Esophagus muscularis mucosa (tissue), 4 donors: ENCODE results near the gene DCDC2C. TPM values are rescaled to one million over a fixed set of nuclear protein-coding genes. Genes with fewer than 3 reads are reported as not detected.

ENCODE experiments used
- DNase-seq: peaks from one replicate; pipeline ENCODE4 v3.0.0-alpha.2; 2017; ENCODE audit errors: extremely low spot score
- H3K27ac ChIP-seq, 4 donors: fragments of 200-600 bp; sonication (generic); replicated peaks in 1 of 4; 1 replicate in 3 of 4; 2 replicates in 1 of 4; pipeline ENCODE4 v1.5.1; 2016 to 2019; ENCODE audit warnings: mild to moderate bottlenecking in 1 of 4
- H3K27me3 ChIP-seq, 4 donors: fragments of 200-600 bp; sonication (generic); one replicate each; pipeline versions ENCODE4 v1.5.1 to v1.6.0; 2016 to 2019
- H3K36me3 ChIP-seq, 4 donors: fragments of 200-600 bp; sonication (generic); one replicate each; pipeline ENCODE4 v1.5.1; 2016 to 2019
- H3K4me1 ChIP-seq, 4 donors: fragments of 200-600 bp; sonication (generic); one replicate each; pipeline ENCODE4 v1.5.1; 2016 to 2019
- H3K4me3 ChIP-seq, 4 donors: fragments of 200-600 bp; sonication (generic); 1 replicate in 2 of 4; 2 replicates in 2 of 4; pipeline ENCODE4 v1.5.1; 2016 to 2019; ENCODE audit warnings: mild to moderate bottlenecking in 4 of 4, moderate library complexity in 1 of 4
- H3K9me3 ChIP-seq, 4 donors: fragments of 200-600 bp; sonication (generic); 1 replicate in 3 of 4; 2 replicates in 1 of 4; pipeline ENCODE4 v1.5.1; 2016 to 2019
- CTCF ChIP-seq, 3 experiments: fragments of 200-600 bp in 2 of 3; fragments of 450-650 bp in 1 of 3; sonication (generic) in 2 of 3; IDR thresholded peaks; one replicate each; pipeline ENCODE4 v1.5.1; 2017 to 2019; ENCODE audit warnings: antibody characterized with exemption in 3 of 3, mild to moderate bottlenecking in 2 of 3, moderate library complexity in 1 of 3
- EP300 ChIP-seq: sonication (generic); formaldehyde crosslinking; IDR thresholded peaks from one replicate; pipeline ENCODE4 v1.6.1; 2017; ENCODE audit warnings: antibody characterized with exemption
- POLR2A ChIP-seq: fragments of 450-650 bp; IDR thresholded peaks from one replicate; pipeline ENCODE4 v1.6.1; 2017; ENCODE audit warnings: antibody characterized with exemption, moderate library complexity, mild to moderate bottlenecking, low read depth
- POLR2AphosphoS5 ChIP-seq, 2 donors: sonication (generic); formaldehyde crosslinking; IDR thresholded peaks; one replicate each; pipeline ENCODE4 v1.6.1; 2017; ENCODE audit warnings: antibody characterized with exemption in 2 of 2
- WGBS: methylation state at CpG from one replicate; pipeline ENCODE4 v1.1.5; 2018; 5-methylcytosine and 5-hydroxymethylcytosine counted together
- intact Hi-C: fragments of 100-400 bp; cut with DNase I; formaldehyde crosslinking; loops from one replicate; pipeline ENCODE4 v1.15.1; 2023
- total RNA-seq, 4 donors: library from RNA; depleted of rRNA; stranded (reverse); fragments of >200 nt; gene quantifications; one replicate each; pipeline versions ENCODE4 v1.1.0 to v1.2.1, GENCODE V29; 2016

Gene DCDC2C
- total RNA-seq, 4 donors from 2014 or later = 0.83 TPM; not detected in 3

- intact Hi-C loops = no loop called here
Measured at GRCh38 chr2:3848776-3849175, 145.4 kb downstream of the DCDC2C start.

DNA sequence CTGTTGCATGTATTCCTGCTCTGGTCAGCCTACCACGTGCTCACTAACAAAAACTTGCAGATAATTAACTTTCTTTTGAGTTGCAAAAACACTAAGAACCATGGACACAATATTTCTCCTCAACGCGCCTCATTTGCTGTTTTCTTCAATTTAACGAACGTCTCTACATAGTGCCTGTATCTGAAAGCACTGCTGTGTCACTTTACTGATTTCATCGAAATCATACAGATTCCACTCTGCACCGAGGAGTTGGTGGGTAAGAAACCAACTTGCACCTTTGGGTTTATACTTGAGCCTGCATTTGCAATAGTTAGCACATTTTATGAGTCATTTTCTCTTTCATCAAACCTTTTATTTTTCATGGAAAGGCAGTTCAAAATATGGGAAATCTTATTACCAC lies 145.8 kb downstream of the DCDC2C start:
- Histone ChIP-seq H3K4me3 (no peak overlapping the region), H3K27me3 (no peaks in the 10 kb centered on the region), H3K27ac (no peak overlapping the region), H3K36me3 (no peaks in the 10 kb centered on the region), H3K4me1 (no peaks in the 10 kb centered on the region), H3K9me3 (peaks cover 0 to 13% (median 5%) of the 10 kb centered on the region in 4 donors)
- intact Hi-C loops = no loop called here
- 77% methylated on average over 7 of the region's 7 CpGs for WGBS
- DNase-seq = no peak
- TF ChIP-seq EP300 (no peak), CTCF (IDR thresholded peaks at IDR 0.05) (no peak), POLR2AphosphoS5 (IDR thresholded peaks at IDR 0.05) (no peak), POLR2A (no peak)

More at GRCh38 chr2:3848776-3849175, 145.4 kb downstream of the DCDC2C start:
- DNase-seq = no peak
- TF ChIP-seq CTCF (IDR thresholded peaks at IDR 0.05) = no peak
- TF ChIP-seq EP300 = no peak
- no peak for TF ChIP-seq POLR2AphosphoS5 (IDR thresholded peaks at IDR 0.05)
- TF ChIP-seq POLR2A = no peak
- 88% methylated on average over 9 of the region's 9 CpGs for WGBS
- Histone ChIP-seq H3K4me1 (no peaks in the 10 kb centered on the region), H3K27ac (no peak overlapping the region), H3K27me3 (no peaks in the 10 kb centered on the region), H3K9me3 (peaks cover 0 to 8% (median 4%) of the 10 kb centered on the region in 4 donors), H3K36me3 (no peaks in the 10 kb centered on the region), H3K4me3 (no peak overlapping the region)

- H3K27ac ChIP-seq = no peak overlapping the region
- no peak for DNase-seq
- WGBS = 60% methylated on average over 4 of the region's 4 CpGs
- H3K27me3 ChIP-seq = peaks cover 0 to 4% (median 0%) of the 10 kb centered on the region in 4 donors
- H3K4me3 ChIP-seq = no peak overlapping the region
- H3K4me1 ChIP-seq = no peaks in the 10 kb centered on the region
- H3K9me3 ChIP-seq = peaks cover 0 to 14% (median 5%) of the 10 kb centered on the region in 4 donors
- TF ChIP-seq CTCF (IDR thresholded peaks at IDR 0.05) (no peak), POLR2A (no peak), POLR2AphosphoS5 (IDR thresholded peaks at IDR 0.05) (no peak), EP300 (no peak)
- H3K36me3 ChIP-seq = no peaks in the 10 kb centered on the region
- intact Hi-C loops = no loop called here
Measured at GRCh38 chr2:3857576-3857975, 154.2 kb downstream of the DCDC2C start.

DNA sequence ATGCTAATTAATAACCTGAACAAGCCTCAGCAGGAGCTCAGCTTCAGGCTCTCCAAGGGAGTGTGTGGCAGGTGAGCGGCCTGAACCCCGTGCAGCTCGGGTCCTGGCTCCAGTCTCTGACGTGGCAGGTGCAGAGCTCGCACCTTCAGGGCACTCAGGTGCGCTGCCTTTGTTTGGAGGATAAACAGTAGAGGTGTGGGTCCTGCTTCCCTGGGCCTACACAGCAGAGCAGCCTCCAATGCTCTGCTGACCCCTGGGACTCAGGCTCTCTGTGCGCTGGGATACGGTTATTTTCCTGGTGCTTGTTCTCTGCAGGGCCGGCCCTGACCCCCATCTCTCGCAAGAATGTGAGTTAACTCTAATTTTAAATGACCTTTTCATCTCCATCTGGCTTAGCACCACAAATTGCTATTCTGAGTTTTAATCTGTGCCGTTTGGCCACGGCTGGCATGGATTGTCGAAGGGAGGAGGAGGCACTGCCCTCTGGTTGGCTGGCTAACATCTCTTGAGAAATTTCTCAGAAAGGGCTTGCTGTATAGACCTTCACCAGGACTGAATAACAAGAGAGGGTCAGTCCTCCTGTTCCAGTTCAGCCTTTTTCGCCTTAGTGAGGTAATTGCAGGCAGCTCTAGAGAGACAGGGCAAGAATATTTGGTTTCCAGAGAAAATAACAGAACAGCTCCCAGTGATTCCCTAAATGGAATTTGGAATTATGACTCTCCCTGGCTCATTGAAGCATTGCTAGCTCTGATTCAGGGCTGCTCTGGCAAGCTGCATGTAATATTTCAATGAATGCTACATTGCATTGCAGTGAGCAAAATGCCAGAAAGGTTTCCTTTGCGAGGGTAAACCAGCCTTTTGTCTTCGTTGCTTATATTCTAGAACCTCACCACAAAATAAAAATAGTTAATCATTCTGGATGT lies 161.8 kb downstream of the DCDC2C start:
- TF ChIP-seq POLR2A (no peak), POLR2AphosphoS5 (IDR thresholded peaks at IDR 0.05) (no peak), EP300 (no peak), CTCF (IDR thresholded peaks at IDR 0.05) (no peak)
- Histone ChIP-seq H3K4me1 (peaks cover 0 to 13% (median 12%) of the 10 kb centered on the region in 4 donors), H3K27ac (no peak overlapping the region), H3K36me3 (no peaks in the 10 kb centered on the region), H3K9me3 (no peaks in the 10 kb centered on the region), H3K27me3 (no peaks in the 10 kb centered on the region), H3K4me3 (no peak overlapping the region)
- intact Hi-C loops = no loop called here
- WGBS = 59% methylated on average over 15 of the region's 16 CpGs
- DNase-seq = no peak
